Mesenchymal stem cell (in vitro differentiated cells and primary cell): ENCODE results near the gene UNC93B1. TPM values are rescaled to one million over a fixed set of nuclear protein-coding genes. Genes with fewer than 3 reads are reported as not detected.
A peak's percentile ranks its signal among the peaks of the same experiment; 100 is the strongest.

Experiments used
- DNase-seq: peaks from one replicate; pipeline ENCODE4 v3.0.0-alpha.2; 2013
- H2AFZ ChIP-seq: one replicate; pipeline ENCODE4 v1.6.1; 2013; ENCODE audit warnings: low read depth, mild to moderate bottlenecking, control low read depth, inconsistent platforms, low read length, moderate library complexity
- H2AK5ac ChIP-seq: 2 replicates; pipeline ENCODE4 v1.6.1; 2013; ENCODE audit warnings: low read length, moderate library complexity, mild to moderate bottlenecking, inconsistent platforms; ENCODE audit not compliant: severe bottlenecking
- H2BK120ac ChIP-seq: one replicate; pipeline ENCODE4 v1.6.1; 2013; ENCODE audit warnings: low read depth, mild to moderate bottlenecking, inconsistent platforms, low read length, moderate library complexity
- H2BK12ac ChIP-seq, 2 experiments: one replicate each; pipeline ENCODE4 v1.6.1; 2013; ENCODE audit warnings: inconsistent platforms in 2 of 2, low read length in 2 of 2, mild to moderate bottlenecking in 2 of 2, moderate library complexity in 2 of 2, control low read depth in 1 of 2
- H2BK15ac ChIP-seq: one replicate; pipeline ENCODE4 v1.6.1; 2013; ENCODE audit warnings: mild to moderate bottlenecking, low read depth, inconsistent platforms; ENCODE audit not compliant: poor library complexity, severe bottlenecking
- H2BK5ac ChIP-seq: 2 replicates; pipeline ENCODE4 v1.6.1; 2013; ENCODE audit warnings: low read depth, mild to moderate bottlenecking, low read length, control low read depth, inconsistent platforms; ENCODE audit not compliant: poor library complexity, severe bottlenecking
- H3K14ac ChIP-seq, 2 experiments: one replicate each; pipeline ENCODE4 v1.6.1; 2013; ENCODE audit warnings: inconsistent platforms in 2 of 2, low read length in 2 of 2, control low read depth in 1 of 2, mild to moderate bottlenecking in 1 of 2, moderate library complexity in 1 of 2
- H3K18ac ChIP-seq, 2 experiments: one replicate each; pipeline ENCODE4 v1.6.1; 2013; ENCODE audit warnings: inconsistent platforms in 2 of 2, low read length in 2 of 2, control low read depth in 1 of 2, low read depth in 1 of 2, mild to moderate bottlenecking in 1 of 2
- H3K23ac ChIP-seq, 2 experiments: one replicate each; pipeline ENCODE4 v1.6.1; 2013; ENCODE audit warnings: inconsistent platforms in 2 of 2, low read length in 2 of 2, mild to moderate bottlenecking in 2 of 2, moderate library complexity in 2 of 2, control low read depth in 1 of 2
- H3K27ac ChIP-seq: 2 replicates; pipeline ENCODE4 v1.5.1; 2013; ENCODE audit warnings: mild to moderate bottlenecking, moderate library complexity, low read length, control low read depth, inconsistent platforms; ENCODE audit not compliant: poor library complexity, severe bottlenecking
- H3K27me3 ChIP-seq, 2 experiments: 2 replicates each; pipeline versions ENCODE4 v1.6.1 to v1.7.0; 2013; ENCODE audit warnings: low read length in 2 of 2, mild to moderate bottlenecking in 2 of 2, moderate library complexity in 2 of 2, control low read depth in 1 of 2, inconsistent platforms in 1 of 2; ENCODE audit not compliant: control insufficient read depth in 1 of 2, insufficient read depth in 1 of 2
- H3K36me3 ChIP-seq, 2 experiments: 2 replicates each; pipeline versions ENCODE4 v1.6.1 to v1.7.0; 2013; ENCODE audit warnings: low read length in 2 of 2, control low read depth in 1 of 2, inconsistent platforms in 1 of 2, low read depth in 1 of 2, mild to moderate bottlenecking in 1 of 2; ENCODE audit not compliant: insufficient read depth in 2 of 2, control insufficient read depth in 1 of 2
- H3K4ac ChIP-seq, 2 experiments: one replicate each; pipeline ENCODE4 v1.6.1; 2013; ENCODE audit warnings: inconsistent platforms in 2 of 2, low read length in 2 of 2, mild to moderate bottlenecking in 2 of 2, moderate library complexity in 2 of 2, control low read depth in 1 of 2, low read depth in 1 of 2
- H3K4me1 ChIP-seq: 2 replicates; pipeline ENCODE4 v1.6.1; 2013; ENCODE audit warnings: low read depth, low read length, control low read depth; ENCODE audit not compliant: control insufficient read depth, insufficient read depth
- H3K4me2 ChIP-seq: 2 replicates; pipeline ENCODE4 v1.6.1; 2013; ENCODE audit warnings: low read length, mild to moderate bottlenecking, inconsistent platforms; ENCODE audit not compliant: poor library complexity, severe bottlenecking
- H3K4me3 ChIP-seq, 2 experiments: 2 replicates each; pipeline versions ENCODE4 v1.5.1 to v1.7.0; 2013; ENCODE audit warnings: low read length in 2 of 2, mild to moderate bottlenecking in 2 of 2, control low read depth in 1 of 2, low read depth in 1 of 2; ENCODE audit not compliant: insufficient read depth in 1 of 2
- H3K79me1 ChIP-seq: replicated peaks from 2 replicates; pipeline ENCODE4 v1.6.1; 2013; ENCODE audit warnings: mild to moderate bottlenecking, control low read depth, low read length, inconsistent platforms; ENCODE audit not compliant: poor library complexity, severe bottlenecking
- H3K9ac ChIP-seq: 2 replicates; pipeline ENCODE4 v1.7.0; 2013; ENCODE audit warnings: mild to moderate bottlenecking, low read length, moderate library complexity
- H3K9me3 ChIP-seq: 2 replicates; pipeline ENCODE4 v1.7.0; 2013; ENCODE audit warnings: mild to moderate bottlenecking, low read length; ENCODE audit not compliant: control insufficient read depth
- H4K8ac ChIP-seq: one replicate; pipeline ENCODE4 v1.6.1; 2013; ENCODE audit warnings: inconsistent platforms, mild to moderate bottlenecking, low read length, moderate library complexity
- H4K91ac ChIP-seq: one replicate; pipeline ENCODE4 v1.6.1; 2013; ENCODE audit warnings: mild to moderate bottlenecking, low read length, inconsistent platforms
- WGBS: methylation state at CpG from one replicate; pipeline ENCODE4 v1.1.7; 2013; ENCODE audit warnings: mixed read lengths; 5-methylcytosine and 5-hydroxymethylcytosine counted together
- polyA plus RNA-seq, 2 experiments: library from polyadenylated mRNA; stranded (reverse); fragments of 200-250 nt; gene quantifications; one replicate each; pipeline ENCODE4 v1.2.3, GENCODE V29; 2013

Gene UNC93B1, protein sequence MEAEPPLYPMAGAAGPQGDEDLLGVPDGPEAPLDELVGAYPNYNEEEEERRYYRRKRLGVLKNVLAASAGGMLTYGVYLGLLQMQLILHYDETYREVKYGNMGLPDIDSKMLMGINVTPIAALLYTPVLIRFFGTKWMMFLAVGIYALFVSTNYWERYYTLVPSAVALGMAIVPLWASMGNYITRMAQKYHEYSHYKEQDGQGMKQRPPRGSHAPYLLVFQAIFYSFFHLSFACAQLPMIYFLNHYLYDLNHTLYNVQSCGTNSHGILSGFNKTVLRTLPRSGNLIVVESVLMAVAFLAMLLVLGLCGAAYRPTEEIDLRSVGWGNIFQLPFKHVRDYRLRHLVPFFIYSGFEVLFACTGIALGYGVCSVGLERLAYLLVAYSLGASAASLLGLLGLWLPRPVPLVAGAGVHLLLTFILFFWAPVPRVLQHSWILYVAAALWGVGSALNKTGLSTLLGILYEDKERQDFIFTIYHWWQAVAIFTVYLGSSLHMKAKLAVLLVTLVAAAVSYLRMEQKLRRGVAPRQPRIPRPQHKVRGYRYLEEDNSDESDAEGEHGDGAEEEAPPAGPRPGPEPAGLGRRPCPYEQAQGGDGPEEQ
- polyA plus RNA-seq (2013, experiment 1 of 2) = 12.1 TPM
- 11.5 TPM for polyA plus RNA-seq (2013, experiment 2 of 2)

DNA sequence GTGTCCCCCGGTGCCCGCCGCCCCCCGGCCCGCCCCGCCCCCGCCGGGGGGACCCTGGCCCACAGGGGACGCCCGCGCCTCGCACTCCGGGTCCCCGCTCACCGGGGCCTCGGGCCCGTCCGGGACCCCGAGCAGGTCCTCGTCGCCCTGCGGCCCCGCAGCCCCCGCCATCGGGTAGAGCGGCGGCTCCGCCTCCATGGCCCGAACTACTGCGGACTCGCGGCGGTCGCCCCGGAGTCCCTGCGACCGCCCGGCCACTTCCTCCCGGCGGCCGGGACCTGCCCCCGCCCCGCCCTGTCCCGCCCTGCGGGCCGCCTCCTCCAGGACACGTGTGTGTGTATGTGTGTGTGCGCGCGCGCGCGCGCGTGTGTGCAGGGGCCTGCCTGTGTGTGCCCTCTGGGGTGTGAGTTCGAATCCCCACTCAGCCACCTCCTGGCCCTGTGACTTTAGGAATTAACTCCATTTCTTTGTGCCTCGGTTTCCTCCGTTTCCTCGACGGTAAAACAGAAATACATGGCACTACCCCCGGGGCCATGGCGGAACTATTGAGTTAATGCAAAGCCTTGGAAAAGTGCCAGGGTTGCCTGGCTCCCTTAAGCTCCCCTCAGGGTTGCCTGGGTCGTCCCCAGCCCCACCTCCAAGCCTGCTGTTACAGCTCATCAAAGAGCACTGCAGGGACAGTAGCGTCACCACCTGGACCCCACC lies at the start of gene UNC93B1:
UNC93B1 (minus strand) TSS at position 252 of the 705 bp plus-strand sequence; CDS start at position 198, 54 bp downstream.
- H3K4ac ChIP-seq = peak within 1 kb of the TSS; percentile 7 to 60
- H4K8ac ChIP-seq = peak within 1 kb of the TSS; percentile 43
- WGBS = 9% methylated on average over 36 of the region's 64 CpGs
- H2BK5ac ChIP-seq = no peak within 1 kb of the TSS
- DNase-seq = peak; percentile 78
- peak within 1 kb of the TSS in 1 of 2 experiments; percentile 92 for H3K14ac ChIP-seq
- peak within 1 kb of the TSS; percentile 62 for H2BK15ac ChIP-seq
- H3K9ac ChIP-seq = peak within 1 kb of the TSS; percentile 61
- H3K4me3 ChIP-seq = peak within 1 kb of the TSS; percentile 68 to 81
- peak within 1 kb of the TSS; percentile 71 to 95 for H3K18ac ChIP-seq
- H2BK12ac ChIP-seq = peak within 1 kb of the TSS in 1 of 2 experiments; percentile 76
- peak within 1 kb of the TSS; percentile 43 for H4K91ac ChIP-seq
- peak within 1 kb of the TSS; percentile 72 for H2AFZ ChIP-seq
- peaks cover 24% of the 10 kb centered on the region for H3K4me1 ChIP-seq
- no peak within 1 kb of the TSS for H3K27ac ChIP-seq
- H2BK120ac ChIP-seq = peak within 1 kb of the TSS; percentile 66
- H2AK5ac ChIP-seq = no peak within 1 kb of the TSS
- H3K9me3 ChIP-seq = no peaks in the 10 kb centered on the region
- peaks cover 0 to 8% of the 10 kb centered on the region in 2 experiments for H3K36me3 ChIP-seq
- H3K4me2 ChIP-seq = peak within 1 kb of the TSS; percentile 85
- no peaks in the 10 kb centered on the region for H3K27me3 ChIP-seq
- peak within 1 kb of the TSS in 1 of 2 experiments; percentile 72 for H3K23ac ChIP-seq
- no peaks in the 10 kb centered on the region for H3K79me1 ChIP-seq

DNA sequence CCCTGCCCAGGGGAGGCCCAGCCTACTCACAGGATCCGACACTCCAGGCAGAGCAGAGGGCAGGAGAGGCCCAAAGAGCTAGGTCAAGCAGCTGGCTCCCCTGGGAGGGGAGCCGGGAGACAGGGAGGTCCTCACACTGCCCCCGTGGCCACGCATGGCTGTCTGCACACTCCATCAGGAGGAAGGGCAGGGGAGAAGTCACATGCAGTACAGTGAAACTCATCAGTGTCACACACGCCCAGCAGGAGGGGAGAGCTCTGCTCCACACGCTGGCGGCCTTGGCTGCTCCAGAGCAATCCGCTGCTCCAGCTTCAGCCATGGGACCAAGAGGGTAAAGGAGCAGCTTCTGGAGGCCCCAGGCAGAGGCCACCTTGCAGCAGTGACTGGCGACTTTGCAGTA lies 49.2 kb upstream of the UNC93B1 start:
- H3K9me3 ChIP-seq = no peaks in the 10 kb centered on the region
- H2BK5ac ChIP-seq = no peak overlapping the region
- H4K8ac ChIP-seq = no peak overlapping the region
- H3K18ac ChIP-seq = no peak overlapping the region
- peaks cover 5% of the 10 kb centered on the region for H3K79me1 ChIP-seq
- no peak overlapping the region for H2BK120ac ChIP-seq
- H3K36me3 ChIP-seq = peaks cover 56 to 64% of the 10 kb centered on the region in 2 experiments
- peak; percentile 26 for DNase-seq
- no peak overlapping the region for H3K4ac ChIP-seq
- H2BK15ac ChIP-seq = no peak overlapping the region
- no peak overlapping the region for H4K91ac ChIP-seq
- H3K14ac ChIP-seq = no peak overlapping the region
- no peak overlapping the region for H2AFZ ChIP-seq
- H3K23ac ChIP-seq = no peak overlapping the region
- H3K4me3 ChIP-seq = no peak overlapping the region
- no peak overlapping the region for H3K27ac ChIP-seq
- H2AK5ac ChIP-seq = no peak overlapping the region
- H3K9ac ChIP-seq = no peak overlapping the region
- peaks cover 47% of the 10 kb centered on the region for H3K4me1 ChIP-seq
- H3K4me2 ChIP-seq = no peak overlapping the region
- no peak overlapping the region for H2BK12ac ChIP-seq
- no peaks in the 10 kb centered on the region for H3K27me3 ChIP-seq
- WGBS = 77% methylated on average over 9 of the region's 9 CpGs

DNA sequence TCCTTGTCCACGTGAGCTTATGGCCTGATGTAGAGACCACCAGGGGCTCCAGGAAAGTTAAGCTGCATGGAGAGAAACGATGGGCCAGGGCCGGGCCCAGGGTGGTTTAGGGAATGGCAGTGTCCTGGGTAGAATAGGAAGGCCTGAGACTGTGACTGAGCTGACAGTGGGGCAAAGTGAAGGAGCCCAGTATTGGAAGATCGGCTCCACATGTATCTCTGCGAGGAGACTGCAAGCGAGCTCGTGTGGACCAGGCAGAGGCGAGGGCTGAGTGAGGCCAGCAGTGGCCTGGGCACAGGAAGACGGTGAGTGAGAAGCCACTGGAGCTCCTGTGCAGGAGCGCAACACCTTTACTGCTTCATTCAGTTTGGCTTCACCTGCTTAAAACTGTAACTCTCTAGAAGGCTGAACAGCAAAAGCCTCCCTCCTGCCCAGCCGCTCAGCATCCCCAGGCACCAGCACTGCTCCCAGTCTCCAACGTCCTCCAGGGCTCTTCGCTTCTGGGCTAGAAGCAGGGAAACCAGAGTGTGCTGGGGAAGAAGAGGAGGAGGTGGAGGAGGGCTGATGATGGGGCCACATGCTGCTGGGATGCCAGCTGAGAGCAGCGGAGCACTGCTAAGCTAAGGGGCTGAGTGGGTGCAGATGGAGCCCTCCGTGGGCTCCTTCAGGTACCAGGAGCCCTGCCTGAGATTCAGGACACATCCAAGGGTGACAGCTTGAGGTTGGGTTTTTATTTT lies 48.4 kb upstream of the UNC93B1 start:
- H2BK12ac ChIP-seq = no peak overlapping the region
- no peak overlapping the region for H2BK5ac ChIP-seq
- no peak overlapping the region for H3K4me3 ChIP-seq
- H4K8ac ChIP-seq = no peak overlapping the region
- no peak overlapping the region for H3K9ac ChIP-seq
- no peak overlapping the region for H3K14ac ChIP-seq
- no peaks in the 10 kb centered on the region for H3K27me3 ChIP-seq
- H2BK120ac ChIP-seq = no peak overlapping the region
- H3K27ac ChIP-seq = no peak overlapping the region
- no peak overlapping the region for H2AFZ ChIP-seq
- no peak overlapping the region for H3K4ac ChIP-seq
- no peak overlapping the region for H3K4me2 ChIP-seq
- no peak overlapping the region for H3K23ac ChIP-seq
- no peak for DNase-seq
- peaks cover 61 to 63% of the 10 kb centered on the region in 2 experiments for H3K36me3 ChIP-seq
- no peak overlapping the region for H2BK15ac ChIP-seq
- H3K9me3 ChIP-seq = no peaks in the 10 kb centered on the region
- no peak overlapping the region for H2AK5ac ChIP-seq
- no peak overlapping the region for H3K18ac ChIP-seq
- WGBS = 95% methylated on average over 14 of the region's 15 CpGs
- H4K91ac ChIP-seq = no peak overlapping the region
- peaks cover 52% of the 10 kb centered on the region for H3K4me1 ChIP-seq
- peaks cover 8% of the 10 kb centered on the region for H3K79me1 ChIP-seq
